ENCODE measurements around the gene RHBG.

DNA sequence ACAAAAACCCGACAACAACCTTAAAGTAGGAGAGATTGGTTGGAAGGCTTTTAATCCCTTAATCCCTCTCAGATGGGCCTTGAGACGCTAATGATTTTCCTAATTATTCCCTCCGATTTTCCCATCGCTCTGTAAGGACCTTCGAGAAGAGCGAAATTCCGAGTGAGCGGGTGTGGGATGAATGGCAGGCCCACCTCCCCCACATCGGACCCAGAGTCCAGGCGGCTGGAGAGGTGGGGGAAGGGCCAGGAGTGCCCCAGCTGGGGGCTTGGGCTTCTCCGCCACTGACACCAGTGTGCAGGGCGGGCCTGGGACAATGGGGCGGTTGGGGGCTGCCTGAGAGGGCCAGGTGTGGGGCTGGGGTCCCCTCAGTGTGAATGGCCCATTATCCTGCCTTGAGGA, 23.4 kb downstream of the RHBG start:
- TF ChIP-seq POLR2A (IDR thresholded peaks at IDR 0.05), result no peak
- TF ChIP-seq, protein P1, sequence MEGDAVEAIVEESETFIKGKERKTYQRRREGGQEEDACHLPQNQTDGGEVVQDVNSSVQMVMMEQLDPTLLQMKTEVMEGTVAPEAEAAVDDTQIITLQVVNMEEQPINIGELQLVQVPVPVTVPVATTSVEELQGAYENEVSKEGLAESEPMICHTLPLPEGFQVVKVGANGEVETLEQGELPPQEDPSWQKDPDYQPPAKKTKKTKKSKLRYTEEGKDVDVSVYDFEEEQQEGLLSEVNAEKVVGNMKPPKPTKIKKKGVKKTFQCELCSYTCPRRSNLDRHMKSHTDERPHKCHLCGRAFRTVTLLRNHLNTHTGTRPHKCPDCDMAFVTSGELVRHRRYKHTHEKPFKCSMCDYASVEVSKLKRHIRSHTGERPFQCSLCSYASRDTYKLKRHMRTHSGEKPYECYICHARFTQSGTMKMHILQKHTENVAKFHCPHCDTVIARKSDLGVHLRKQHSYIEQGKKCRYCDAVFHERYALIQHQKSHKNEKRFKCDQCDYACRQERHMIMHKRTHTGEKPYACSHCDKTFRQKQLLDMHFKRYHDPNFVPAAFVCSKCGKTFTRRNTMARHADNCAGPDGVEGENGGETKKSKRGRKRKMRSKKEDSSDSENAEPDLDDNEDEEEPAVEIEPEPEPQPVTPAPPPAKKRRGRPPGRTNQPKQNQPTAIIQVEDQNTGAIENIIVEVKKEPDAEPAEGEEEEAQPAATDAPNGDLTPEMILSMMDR (IDR thresholded peaks at IDR 0.05 in 4 of 5, conservative IDR thresholded peaks at IDR 0.05 in 1 of 5), result no peak

Measured in gastrocnemius medialis (tissue), 4 donors.